Heart left ventricle (tissue), 16 donors: Measurements from ENCODE around the gene ZNF536. TPM values are rescaled to one million over a fixed set of nuclear protein-coding genes. Genes with fewer than 3 reads are reported as not detected.

ENCODE experiments used
- ATAC-seq, 4 donors: fragments of 200-7000 bp; cut with Tn5 transposase; one replicate each; pipeline ENCODE4 v1.9.1; 2020 to 2022; ENCODE audit warnings: moderate library complexity in 4 of 4, mild to moderate bottlenecking in 3 of 4, moderate number of reproducible peaks in 1 of 4
- DNase-seq, 5 donors: peaks; one replicate each; pipeline ENCODE4 v3.0.0-alpha.2; 2020
- H3K27ac ChIP-seq, 12 donors: fragments of 200-600 bp; sonication (generic) in 4 of 12; one replicate each; pipeline versions ENCODE4 v1.5.0 to v1.8.0; 2016 to 2022; ENCODE audit warnings: mild to moderate bottlenecking in 2 of 12
- H3K27me3 ChIP-seq, 9 donors: fragments of 200-600 bp; sonication (generic) in 2 of 9; one replicate each; pipeline versions ENCODE4 v1.5.1 to v1.8.0; 2016 to 2022; ENCODE audit warnings: mild to moderate bottlenecking in 3 of 9
- H3K36me3 ChIP-seq, 9 donors: fragments of 200-600 bp; sonication (generic) in 2 of 9; one replicate each; pipeline versions ENCODE4 v1.5.0 to v1.8.0; 2018 to 2022; ENCODE audit warnings: mild to moderate bottlenecking in 2 of 9
- H3K4me1 ChIP-seq, 12 donors: fragments of 200-600 bp; sonication (generic) in 4 of 12; one replicate each; pipeline versions ENCODE4 v1.5.0 to v1.8.0; 2016 to 2022; ENCODE audit warnings: mild to moderate bottlenecking in 3 of 12
- H3K4me3 ChIP-seq, 12 donors: fragments of 200-600 bp; sonication (generic) in 4 of 12; one replicate each; pipeline versions ENCODE4 v1.5.0 to v1.8.0; 2017 to 2022; ENCODE audit warnings: mild to moderate bottlenecking in 9 of 12, moderate library complexity in 4 of 12
- H3K9me3 ChIP-seq, 12 donors: fragments of 200-600 bp; sonication (generic) in 4 of 12; one replicate each; pipeline versions ENCODE4 v1.5.0 to v1.8.0; 2016 to 2022; ENCODE audit warnings: mild to moderate bottlenecking in 1 of 12
- CTCF ChIP-seq, 12 donors: fragments of 200-600 bp; sonication (generic) in 4 of 12; IDR thresholded peaks; one replicate each; pipeline versions ENCODE4 v1.5.0 to v1.8.0; 2018 to 2022; ENCODE audit warnings: antibody characterized with exemption in 12 of 12, mild to moderate bottlenecking in 5 of 12
- POLR2A ChIP-seq, 2 donors: fragments of 450-650 bp; IDR thresholded peaks; one replicate each; pipeline ENCODE4 v1.6.1; 2017; ENCODE audit warnings: antibody characterized with exemption in 2 of 2, mild to moderate bottlenecking in 2 of 2, moderate library complexity in 2 of 2
- WGBS, 4 donors: extraction: QIAGEN DNeasy Blood & Tissue Kit in 2 of 4; methylation state at CpG; one replicate each; pipeline versions ENCODE4 v1.1.5 to v1.1.7; 2013 to 2018; 5-methylcytosine and 5-hydroxymethylcytosine counted together
- intact Hi-C, 10 donors: fragments of 100-400 bp; cut with DNase I; formaldehyde crosslinking; loops; one replicate each; pipeline versions ENCODE4 v1.11.1 to v1.14.2; 2022
- polyA plus RNA-seq, 2 donors: library from polyadenylated mRNA; stranded (reverse); fragments of 200-250 nt; gene quantifications; one replicate each; pipeline ENCODE4 v1.2.3, GENCODE V29; 2013
- total RNA-seq, 9 donors: library from RNA; depleted of rRNA in 2 of 9; stranded (reverse); fragments of >200 nt in 2 of 9; fragmentation: NEBNext Ultra II Directional in 3 of 9; extraction: Animal tissue kit (Norgen Biotek cat#: 25700) in 3 of 9; gene quantifications; one replicate each; pipeline versions ENCODE4 v1.1.0 to v1.2.4, GENCODE V29; 2016 to 2023
- donor health status: ischemic (EF 13 %, LVEDD 7.1; RV severe dilation, severe dysfunction).
- donor health status: healthy with polysubstance abuse.
- donor health status: DM: no; HTN: yes; CAD: no.
- donor health status: DM: no; HTN: no; CAD: no.
- donor health status: ischemic (EF 25% LVEDD 6.9; RV normal size, moderate dysfunction).
- donor health status: ischemic (EF 25% LVEDD 5.7; RV mildly dilated, moderate dysfunction).
- donor health status: healthy.
- donor health status: DM: yes; HTN: yes; CAD: no.
- donor health status: ischemic (EF 35%, LVEDD 5.7; RV mildly dilated, moderate dysfunction).
- donor health status: nonischemic (EF 11% LVEDD 7.7; RV severe dilation, severe dysfunction).
- donor health status: DM: yes; HTN: yes; CAD: no.
- donor health status: PGD.
- donor health status: ischemic (EF 29% LVEDD 5.4; RV normal size, mild dysfunction).
- donor health status: nonischemic (EF 23%, LVEDD 6.1; RV moderate dilation, normal function).

The ZNF536 gene
- total and polyA plus RNA-seq, 11 donors = 0.17 to 10.1 (median 2.0) TPM

- Histone ChIP-seq H3K27me3 (peaks cover 3 to 49% (median 34%) of the 10 kb centered on the region in 9 donors), H3K4me1 (peaks cover 0 to 5% (median 0%) of the 10 kb centered on the region in 12 donors), H3K9me3 (no peaks in the 10 kb centered on the region), H3K4me3 (no peak overlapping the region), H3K27ac (no peak overlapping the region), H3K36me3 (no peaks in the 10 kb centered on the region)
- whole genome bisulfite sequencing, 4 donors = 91 to 92% (median 91%) methylated on average over 15 of the region's 15 CpGs
- no peak for ATAC-seq
- intact Hi-C loops = no loop called here
- no peak for DNase-seq
- TF ChIP-seq CTCF (IDR thresholded peaks at IDR 0.05) (no peak), POLR2A (IDR thresholded peaks at IDR 0.05) (no peak)
Observed at GRCh38 chr19:30376826-30377425, 4.7 kb downstream of the ZNF536 start.

GRCh38 chr19:30378701-30379100 lies 6.5 kb downstream of the ZNF536 start:
- H3K27ac ChIP-seq = no peak overlapping the region
- peaks cover 3 to 38% (median 26%) of the 10 kb centered on the region in 9 donors for H3K27me3 ChIP-seq
- H3K4me1 ChIP-seq = peaks cover 0 to 5% (median 0%) of the 10 kb centered on the region in 12 donors
- no peaks in the 10 kb centered on the region for H3K36me3 ChIP-seq
- WGBS, 4 donors = 68 to 72% (median 71%) methylated on average over 4 of the region's 4 CpGs
- no peak overlapping the region for H3K4me3 ChIP-seq
- intact Hi-C loops = no loop called here
- ATAC-seq = no peak
- DNase-seq = no peak
- H3K9me3 ChIP-seq = no peaks in the 10 kb centered on the region
- TF ChIP-seq POLR2A (IDR thresholded peaks at IDR 0.05) (no peak), CTCF (IDR thresholded peaks at IDR 0.05) (no peak)

GRCh38 chr19:30379841-30380610 lies 7.8 kb downstream of the ZNF536 start:
- peak in 1 of 5 donors; percentile 1 for DNase-seq

More at GRCh38 chr19:30379841-30380610, 7.8 kb downstream of the ZNF536 start:
- intact Hi-C loops = no loop called here
- no peak for ATAC-seq
- no peaks in the 10 kb centered on the region for H3K36me3 ChIP-seq
- peaks cover 3 to 26% (median 22%) of the 10 kb centered on the region in 9 donors for H3K27me3 ChIP-seq
- 45 to 58% (median 53%) methylated on average over 10 to 14 of the region's 14 CpGs for WGBS, 4 donors
- H3K4me1 ChIP-seq = no peaks in the 10 kb centered on the region
- no peak overlapping the region for H3K4me3 ChIP-seq
- no peak overlapping the region for H3K27ac ChIP-seq
- no peaks in the 10 kb centered on the region for H3K9me3 ChIP-seq
- TF ChIP-seq CTCF (IDR thresholded peaks at IDR 0.05) (no peak), POLR2A (IDR thresholded peaks at IDR 0.05) (no peak)
